Fibroblast of villous mesenchyme (primary cell): ENCODE data around the gene ROBO2. TPM values are rescaled to one million over a fixed set of nuclear protein-coding genes. Genes with fewer than 3 reads are reported as not detected.

Experiments
- DNase-seq: peaks from one replicate; pipeline ENCODE4 v3.0.0-alpha.2; 2010; ENCODE audit warnings: low read depth
- H3K4me3 ChIP-seq: 2 replicates; pipeline ENCODE4 v1.5.1; 2011; ENCODE audit warnings: low read depth, mild to moderate bottlenecking, low read length
- CTCF ChIP-seq: IDR thresholded peaks from 2 replicates; pipeline ENCODE4 v1.5.1; 2012; ENCODE audit warnings: low read depth, mild to moderate bottlenecking, low read length; ENCODE audit not compliant: insufficient read depth
- total RNA-seq: library from RNA; depleted of rRNA; stranded (reverse); fragments of >200 nt; gene quantifications from 2 replicates; pipeline ENCODE4 v1.2.3, GENCODE V29; 2012

The ROBO2 gene
- total RNA-seq, 1 donor: 3.0 TPM

- no peak for DNase-seq
- no peak overlapping the region for H3K4me3 ChIP-seq
Observed at GRCh38 chr3:77460326-77460725, 420.4 kb downstream of the ROBO2 start.

GRCh38 chr3:77462951-77463350 is 423.1 kb downstream of the ROBO2 start:
- no peak for TF ChIP-seq CTCF
- H3K4me3 ChIP-seq: no peak overlapping the region

More at GRCh38 chr3:77460326-77460725, 420.4 kb downstream of the ROBO2 start:
- TF ChIP-seq CTCF: no peak

DNA sequence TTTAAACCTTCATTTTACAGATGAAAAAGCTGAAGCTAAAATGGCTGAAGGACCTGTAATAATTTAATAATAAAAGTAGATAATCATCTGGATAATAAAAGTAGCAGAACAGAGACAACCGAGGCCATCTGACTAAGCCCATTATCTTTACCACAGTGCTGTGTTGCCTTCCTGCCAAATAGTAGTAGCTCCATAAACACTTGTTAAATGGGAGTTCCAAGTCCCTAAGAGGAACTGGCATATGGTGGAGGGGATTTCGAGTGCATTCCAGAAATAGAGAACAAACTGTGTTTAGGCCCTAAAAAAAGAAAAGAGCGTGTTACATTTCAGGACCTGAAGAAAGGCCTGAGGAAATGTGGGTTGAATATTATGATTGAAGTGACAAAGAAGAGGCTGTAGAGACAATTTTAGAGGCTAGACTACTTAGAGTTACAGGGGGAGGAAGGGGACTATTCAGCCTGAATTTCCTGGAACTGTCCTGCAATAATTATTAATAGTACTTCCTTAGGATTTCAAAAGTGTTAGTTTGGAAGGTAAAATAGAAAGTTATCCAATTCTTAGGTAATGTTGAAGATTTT is 424.3 kb downstream of the ROBO2 start:
- no peak for DNase-seq
- no peak overlapping the region for H3K4me3 ChIP-seq
- no peak for TF ChIP-seq CTCF

More at GRCh38 chr3:77462951-77463350, 423.1 kb downstream of the ROBO2 start:
- no peak for DNase-seq

- TF ChIP-seq CTCF: no peak
- no peak overlapping the region for H3K4me3 ChIP-seq
- no peak for DNase-seq
Observed at GRCh38 chr3:77466562-77467115, 426.7 kb downstream of the ROBO2 start.

- no peak overlapping the region for H3K4me3 ChIP-seq
- no peak for TF ChIP-seq CTCF
- DNase-seq: no peak
Observed at GRCh38 chr3:77467702-77468625, 428.1 kb downstream of the ROBO2 start.

DNA sequence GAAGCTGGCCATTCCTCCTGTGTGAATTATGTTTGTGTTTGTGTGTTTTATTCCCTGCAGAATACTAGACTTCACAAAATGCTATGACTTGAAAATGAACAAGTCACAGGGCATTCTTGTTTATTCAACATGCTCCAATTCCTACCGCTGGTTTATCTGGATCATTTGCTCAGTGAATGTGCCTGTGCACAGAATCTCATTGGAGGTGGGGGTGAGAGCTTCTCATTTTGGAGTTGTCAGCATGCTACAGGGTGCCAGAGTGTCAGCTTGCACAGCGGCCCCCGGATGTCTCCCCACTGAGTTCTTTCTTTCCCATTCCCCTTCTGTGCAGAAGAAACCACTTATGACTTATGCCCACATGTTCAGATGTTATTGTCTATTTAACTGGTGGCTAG is 428.7 kb downstream of the ROBO2 start:
- DNase-seq: no peak
- TF ChIP-seq CTCF: no peak
- no peak overlapping the region for H3K4me3 ChIP-seq
